Memory B cell (primary cell): ENCODE measurements around the gene SLC26A1.
"Not testable (repeated sequence)": the region's sequence is repeated elsewhere in the genome, so short reads cannot be mapped to it uniquely, and the experiment has no call there.

ENCODE experiments used
- ATAC-seq: fragments of 150-1000 bp; cut with Tn5 transposase; 2 replicates; pipeline ENCODE4 v1.10.0; 2021; ENCODE audit warnings: low read depth, mild to moderate bottlenecking, moderate library complexity
- DNase-seq, 2 donors: peaks; one replicate each; pipeline ENCODE4 v3.0.0; 2022; ENCODE audit warnings: low spot score in 2 of 2
- H3K27ac Mint-ChIP-seq: one replicate; pipeline ENCODE4 v1.8.0; 2022; ENCODE audit warnings: mild to moderate bottlenecking, moderate library complexity, mixed read lengths
- H3K27me3 Mint-ChIP-seq: one replicate; pipeline ENCODE4 v1.8.0; 2022; ENCODE audit warnings: mixed read lengths
- H3K36me3 Mint-ChIP-seq: one replicate; pipeline ENCODE4 v1.8.0; 2022; ENCODE audit warnings: mild to moderate bottlenecking, mixed read lengths
- H3K4me1 Mint-ChIP-seq: one replicate; pipeline ENCODE4 v1.8.0; 2022; ENCODE audit warnings: mixed read lengths
- H3K4me3 Mint-ChIP-seq: one replicate; pipeline ENCODE4 v1.8.0; 2022; ENCODE audit warnings: mild to moderate bottlenecking, moderate library complexity, mixed read lengths
- H3K9me3 Mint-ChIP-seq: one replicate; pipeline ENCODE4 v1.8.0; 2022; ENCODE audit warnings: mixed read lengths

The SLC26A1 gene

DNA sequence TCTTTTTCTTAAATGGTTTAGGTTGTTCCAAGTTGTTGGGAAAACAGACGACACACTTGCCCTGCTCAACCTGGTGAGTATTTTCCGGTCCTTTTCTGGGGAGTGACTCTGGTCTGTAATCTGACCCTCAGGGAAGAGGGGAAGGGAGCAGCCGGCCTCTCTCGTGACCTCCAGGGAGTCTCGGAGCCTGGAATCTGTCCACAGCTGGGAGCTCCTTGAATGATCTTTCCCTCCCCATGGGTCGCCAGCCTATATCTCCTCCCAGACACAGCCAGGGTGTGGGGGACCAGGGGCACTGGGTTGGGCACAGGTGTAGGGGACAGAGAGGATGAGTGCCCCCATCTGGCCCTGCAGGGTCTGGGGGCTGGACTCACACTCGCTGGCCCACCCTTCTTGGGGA, 42.0 kb downstream of the SLC26A1 start:
- Mint-ChIP-seq H3K27me3 (no peaks in the 10 kb centered on the region), H3K4me3 (no peak overlapping the region), H3K36me3 (peaks cover 15% of the 10 kb centered on the region), H3K9me3 (no peaks in the 10 kb centered on the region), H3K27ac (no peak overlapping the region), H3K4me1 (peaks cover 9% of the 10 kb centered on the region)
- ATAC-seq = no peak
- no peak for DNase-seq

DNA sequence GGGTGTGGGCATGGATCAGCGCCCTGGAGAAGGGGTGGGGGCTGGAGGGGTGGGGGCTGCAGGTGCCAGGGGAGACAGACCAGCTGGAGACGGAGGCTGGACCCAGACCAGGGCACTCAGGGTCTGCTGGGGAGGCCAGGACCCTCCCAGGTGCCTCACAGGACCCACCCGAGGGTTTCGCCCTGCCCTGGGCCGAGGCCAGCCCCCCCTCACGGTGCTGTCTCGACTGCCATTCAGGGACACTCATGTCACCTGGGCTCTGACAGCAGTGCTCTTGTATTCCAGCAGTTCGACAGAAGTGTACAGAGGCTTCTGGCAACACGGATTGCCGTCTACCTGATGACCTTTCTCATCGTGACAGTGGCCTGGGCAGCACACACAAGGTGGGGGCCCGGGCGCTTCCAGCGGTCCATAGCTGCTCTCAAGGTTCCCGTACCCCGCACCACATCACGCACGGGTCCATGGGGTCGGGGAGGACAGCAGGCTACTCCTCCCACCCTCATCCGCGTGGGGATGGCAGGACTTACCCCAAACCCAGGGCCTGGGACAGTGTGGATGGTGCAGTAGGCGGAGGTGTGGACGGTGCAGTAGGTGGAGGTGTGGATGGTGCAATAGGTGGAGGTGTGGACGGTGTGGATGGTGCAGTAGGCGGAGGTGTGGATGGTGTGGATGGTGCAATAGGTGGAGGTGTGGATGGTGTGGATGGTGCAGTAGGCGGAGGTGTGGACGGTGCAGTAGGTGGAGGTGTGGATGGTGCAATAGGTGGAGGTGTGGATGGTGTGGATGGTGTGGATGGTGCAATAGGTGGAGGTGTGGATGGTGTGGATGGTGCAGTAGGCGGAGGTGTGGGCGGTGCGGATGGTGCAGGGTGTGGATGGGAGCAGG, 42.8 kb downstream of the SLC26A1 start:
- Mint-ChIP-seq H3K4me3 (no peak overlapping the region), H3K36me3 (peaks cover 22% of the 10 kb centered on the region), H3K27ac (no peak overlapping the region), H3K9me3 (no peaks in the 10 kb centered on the region), H3K4me1 (peaks cover 16% of the 10 kb centered on the region), H3K27me3 (no peaks in the 10 kb centered on the region)
- ATAC-seq = no peak
- DNase-seq = no peak

- no peaks in the 10 kb centered on the region for H3K27me3 Mint-ChIP-seq
- DNase-seq (no peak), ATAC-seq (no peak)
- H3K9me3 Mint-ChIP-seq = no peaks in the 10 kb centered on the region
- H3K36me3 Mint-ChIP-seq = peaks cover 24% of the 10 kb centered on the region
- H3K4me3 Mint-ChIP-seq = no peak overlapping the region
- peaks cover 19% of the 10 kb centered on the region for H3K4me1 Mint-ChIP-seq
- no peak overlapping the region for H3K27ac Mint-ChIP-seq
These were observed 43.5 kb downstream of the SLC26A1 start for GRCh38 chr4:949656-950055.

DNA sequence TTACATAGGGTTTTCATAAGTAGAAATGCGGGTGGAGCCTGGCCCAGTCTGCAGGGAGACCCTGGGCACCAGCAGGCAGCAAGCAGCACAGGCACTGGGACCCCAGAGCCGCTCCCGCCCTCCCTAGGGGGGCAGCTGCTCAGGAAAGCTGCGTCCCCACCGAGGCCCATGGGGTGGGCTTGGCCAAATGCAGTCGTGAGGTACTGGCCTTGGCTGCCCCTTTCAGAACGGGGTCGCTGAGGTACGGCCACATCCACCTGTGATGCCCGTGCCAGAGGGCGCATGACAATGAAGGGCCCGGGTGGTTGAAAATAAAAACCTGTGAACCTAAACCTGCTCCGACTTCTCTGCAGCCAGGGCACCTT, 44.3 kb downstream of the SLC26A1 start:
- Mint-ChIP-seq H3K4me1 (peaks cover 19% of the 10 kb centered on the region), H3K4me3 (no peak overlapping the region), H3K9me3 (no peaks in the 10 kb centered on the region), H3K27me3 (no peaks in the 10 kb centered on the region), H3K27ac (no peak overlapping the region), H3K36me3 (peaks cover 21% of the 10 kb centered on the region)
- no peak for DNase-seq
- no peak for ATAC-seq

DNA sequence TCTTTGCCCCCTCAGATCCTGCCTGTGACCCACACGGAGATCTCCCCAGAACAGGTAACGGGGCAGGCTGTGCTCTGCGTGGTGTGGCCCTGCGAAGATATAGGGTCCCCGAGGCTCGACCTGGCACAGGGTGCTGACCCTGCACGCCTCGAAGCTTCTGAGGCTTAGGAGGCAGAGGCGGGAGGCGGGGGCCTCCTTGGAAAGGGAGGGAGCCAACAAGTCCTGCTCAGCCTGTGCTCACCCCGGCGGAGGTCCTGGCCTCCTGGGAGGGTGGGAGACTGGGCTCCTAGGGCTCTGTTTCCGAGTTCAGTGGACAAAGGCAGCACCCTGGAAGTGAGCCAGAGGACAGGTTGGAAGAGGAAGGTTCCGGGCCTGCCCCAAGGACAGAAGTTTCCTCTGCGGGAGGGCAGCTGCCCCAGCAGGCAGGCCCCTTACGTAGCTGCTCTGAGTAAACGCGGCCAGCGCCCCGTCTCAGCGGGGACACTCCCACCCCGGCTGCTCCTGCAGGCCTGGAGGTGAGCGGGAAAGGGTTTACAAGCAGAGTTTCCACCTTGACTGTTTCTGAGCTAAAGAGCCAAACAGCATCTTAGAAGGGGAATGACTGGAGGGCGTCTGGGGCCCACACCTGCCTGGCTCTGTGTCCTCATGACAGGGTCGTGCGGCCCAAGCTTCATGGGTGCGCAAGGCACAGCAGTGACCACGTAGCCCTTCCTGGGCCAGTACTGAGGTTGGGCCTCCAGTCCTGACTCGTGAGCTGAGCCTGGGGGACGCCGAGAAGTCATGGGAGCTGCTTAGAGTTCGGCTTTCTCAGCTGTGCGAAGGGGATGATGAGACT, 44.9 kb downstream of the SLC26A1 start:
- Mint-ChIP-seq H3K4me1 (peaks cover 19% of the 10 kb centered on the region), H3K27ac (no peak overlapping the region), H3K36me3 (peaks cover 20% of the 10 kb centered on the region), H3K27me3 (no peaks in the 10 kb centered on the region), H3K4me3 (no peak overlapping the region), H3K9me3 (no peaks in the 10 kb centered on the region)
- DNase-seq (no peak), ATAC-seq (no peak)

DNA sequence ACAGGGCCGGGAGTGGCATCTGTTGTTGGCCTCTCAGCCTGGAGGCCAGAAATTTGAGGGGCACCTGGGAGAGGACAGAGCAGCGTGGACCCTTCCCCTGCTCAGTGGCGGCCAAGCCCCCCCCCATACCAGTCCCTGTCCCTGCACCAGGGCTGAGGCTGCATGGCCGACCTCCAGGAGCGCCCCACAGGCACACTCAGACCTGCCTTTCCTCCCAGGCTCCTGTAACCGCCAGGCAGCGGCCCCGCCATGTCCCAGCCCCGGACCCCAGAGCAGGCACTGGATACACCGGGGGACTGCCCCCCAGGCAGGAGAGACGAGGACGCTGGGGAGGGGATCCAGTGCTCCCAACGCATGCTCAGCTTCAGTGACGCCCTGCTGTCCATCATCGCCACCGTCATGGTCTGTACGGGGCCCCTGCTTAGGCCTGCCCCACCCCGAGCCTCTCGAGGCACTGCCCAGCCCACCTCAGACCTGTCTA, 45.7 kb downstream of the SLC26A1 start:
- ATAC-seq (no peak), DNase-seq (no peak)
- Mint-ChIP-seq H3K27ac (no peak overlapping the region), H3K27me3 (no peaks in the 10 kb centered on the region), H3K4me1 (peaks cover 19% of the 10 kb centered on the region), H3K36me3 (peaks cover 17% of the 10 kb centered on the region), H3K4me3 (no peak overlapping the region), H3K9me3 (no peaks in the 10 kb centered on the region)

DNA sequence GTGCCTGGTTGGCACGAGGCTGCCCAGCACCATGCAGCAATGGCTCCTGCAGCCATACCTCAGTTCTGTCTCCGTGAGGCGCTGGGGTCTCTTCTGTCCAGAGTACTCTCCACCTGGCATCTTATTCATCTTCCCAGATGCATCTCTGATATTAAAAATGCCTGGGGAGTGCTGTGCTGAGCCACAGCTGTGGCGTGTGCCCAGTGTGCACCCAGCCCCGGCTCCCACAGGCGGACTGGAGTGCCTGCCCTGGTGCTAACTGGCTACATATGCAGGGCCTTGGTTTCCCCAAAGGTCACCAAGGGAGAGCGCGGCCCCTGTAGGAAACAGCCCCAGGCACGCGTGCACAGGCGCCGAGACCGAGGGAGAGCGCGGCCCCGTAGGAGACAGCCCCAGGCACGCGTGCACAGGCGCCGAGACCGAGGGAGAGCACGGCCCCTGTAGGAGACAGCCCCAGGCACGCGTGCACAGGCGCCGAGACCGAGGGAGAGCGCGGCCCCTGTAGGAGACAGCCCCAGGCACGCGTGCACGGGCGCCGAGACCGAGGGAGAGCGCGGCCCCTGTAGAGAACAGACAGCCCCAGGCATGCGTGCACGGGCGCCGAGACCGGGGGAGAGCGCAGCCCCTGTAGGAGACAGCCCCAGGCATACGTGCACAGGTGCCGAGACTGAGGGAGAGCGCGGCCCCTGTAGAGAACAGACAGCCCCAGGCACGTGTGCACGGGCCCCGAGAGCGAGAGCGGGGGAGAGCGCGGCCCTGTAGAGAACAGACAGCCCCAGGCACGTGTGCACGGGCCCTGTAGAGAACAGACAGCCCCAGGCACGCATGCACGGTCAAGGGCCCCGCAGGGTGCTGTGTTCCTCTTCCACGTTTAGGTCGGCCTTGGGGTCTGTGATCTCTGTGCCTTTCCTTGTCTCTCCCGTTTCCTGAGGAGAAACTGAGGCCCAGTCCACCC, 46.4 kb downstream of the SLC26A1 start:
- H3K27ac Mint-ChIP-seq = no peak overlapping the region
- H3K9me3 Mint-ChIP-seq = no peaks in the 10 kb centered on the region
- peaks cover 15% of the 10 kb centered on the region for H3K36me3 Mint-ChIP-seq

GRCh38 chr4:946103-946450, 47.1 kb downstream of the SLC26A1 start:
- no peaks in the 10 kb centered on the region for H3K9me3 Mint-ChIP-seq
- no peak overlapping the region for H3K4me3 Mint-ChIP-seq
- DNase-seq = no peak
- no peaks in the 10 kb centered on the region for H3K27me3 Mint-ChIP-seq
- no peak for ATAC-seq
- no peak overlapping the region for H3K27ac Mint-ChIP-seq
- peaks cover 14% of the 10 kb centered on the region for H3K36me3 Mint-ChIP-seq
- peaks cover 17% of the 10 kb centered on the region for H3K4me1 Mint-ChIP-seq

More for the DNA sequence above, 46.4 kb downstream of the SLC26A1 start:
- peak overlapping the region; percentile 52 for H3K4me3 Mint-ChIP-seq
- H3K4me1 Mint-ChIP-seq = peaks cover 17% of the 10 kb centered on the region
- H3K27me3 Mint-ChIP-seq = no peaks in the 10 kb centered on the region
- ATAC-seq (peak; percentile 31), DNase-seq (no peak)

GRCh38 chr4:945274-946102, 47.7 kb downstream of the SLC26A1 start:
- DNase-seq (no peak), ATAC-seq (no peak)
- Mint-ChIP-seq H3K4me3 (no peak overlapping the region), H3K36me3 (peaks cover 10% of the 10 kb centered on the region), H3K9me3 (no peaks in the 10 kb centered on the region), H3K27me3 (no peaks in the 10 kb centered on the region), H3K4me1 (peaks cover 13% of the 10 kb centered on the region), H3K27ac (no peak overlapping the region)

DNA sequence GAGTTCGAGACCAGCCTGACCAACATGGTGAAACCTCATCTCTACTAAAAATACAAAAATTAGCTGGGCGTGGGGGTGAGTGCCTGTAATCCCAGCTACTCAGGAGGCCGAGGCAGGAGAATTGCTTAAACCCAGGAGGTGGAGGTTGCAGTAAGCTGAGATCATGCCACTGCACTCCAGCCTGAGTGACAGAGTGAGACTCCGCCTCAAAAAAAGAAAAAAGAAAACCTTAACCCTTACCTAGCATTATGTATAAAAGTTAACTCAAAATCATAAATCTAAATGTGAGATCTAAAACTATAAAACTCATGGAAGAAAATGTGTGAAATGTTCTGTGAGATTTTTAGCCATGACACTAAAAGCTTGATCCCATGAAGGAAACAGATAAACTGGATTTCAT, 53.7 kb downstream of the SLC26A1 start:
- H3K4me3 Mint-ChIP-seq, H3K9me3 Mint-ChIP-seq, ATAC-seq, H3K27ac Mint-ChIP-seq, H3K36me3 Mint-ChIP-seq, DNase-seq, H3K27me3 Mint-ChIP-seq: not testable (repeated sequence)
- H3K4me1 Mint-ChIP-seq = peaks cover 15% of the 10 kb centered on the region
